Measurements from ENCODE around the gene MAGEA8.

GRCh38 chrX:149841929-149842328 is 39.1 kb upstream of the MAGEA8 start:
- TF ChIP-seq POLR2A (IDR thresholded peaks at IDR 0.05) (no peak), CTCF (IDR thresholded peaks at IDR 0.05) (no peak)
